Hematopoietic multipotent progenitor cell (in vitro differentiated cells): Measurements from ENCODE around the gene RAPGEF3. TPM values are rescaled to one million over a fixed set of nuclear protein-coding genes. Genes with fewer than 3 reads are reported as not detected.

Source experiments
- DNase-seq, 3 donors: peaks; one replicate each; pipeline ENCODE4 v3.0.0-alpha.2; 2011 to 2015; ENCODE audit warnings: low read depth in 2 of 3, low spot score in 2 of 3
- total RNA-seq: library from RNA; depleted of rRNA; stranded (reverse); fragments of >200 nt; gene quantifications from one replicate; pipeline ENCODE4 v1.2.3, GENCODE V29; 2012

Gene RAPGEF3
- total RNA-seq, 1 donor = 15.6 TPM

DNA sequence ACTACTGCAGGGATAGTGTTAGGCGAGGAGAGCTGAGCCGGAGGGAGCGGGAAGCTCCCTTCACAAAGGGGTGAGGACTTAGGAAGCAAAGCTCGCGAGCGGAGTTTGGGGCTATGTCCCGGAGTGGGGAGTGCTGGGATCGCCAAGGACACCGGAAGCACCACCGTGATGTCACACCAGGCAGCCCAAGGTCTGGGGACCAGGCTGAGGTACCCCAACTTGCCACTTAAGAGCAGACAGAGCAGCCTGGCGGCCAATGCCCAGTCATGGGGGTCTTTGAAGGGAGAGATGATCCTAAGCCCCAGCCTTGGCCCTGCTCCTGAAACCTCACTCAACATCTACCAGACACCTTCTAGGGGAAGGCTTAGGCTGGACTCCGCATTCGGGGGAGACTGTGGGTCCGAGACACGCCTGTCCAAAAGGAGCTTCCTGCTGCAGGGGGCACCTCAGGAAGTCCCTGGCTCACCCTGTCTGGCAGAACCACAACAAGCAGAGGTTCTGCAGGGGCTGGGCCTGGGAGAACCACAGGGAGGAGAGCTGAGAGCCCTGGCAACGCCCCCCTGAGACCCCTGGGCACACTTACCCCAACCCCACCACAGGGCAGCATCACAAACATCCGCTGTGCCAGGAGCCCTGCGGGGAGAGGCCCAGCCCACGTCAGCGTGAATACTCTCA lies 32.1 kb upstream of the RAPGEF3 start:
- no peak for DNase-seq

DNA sequence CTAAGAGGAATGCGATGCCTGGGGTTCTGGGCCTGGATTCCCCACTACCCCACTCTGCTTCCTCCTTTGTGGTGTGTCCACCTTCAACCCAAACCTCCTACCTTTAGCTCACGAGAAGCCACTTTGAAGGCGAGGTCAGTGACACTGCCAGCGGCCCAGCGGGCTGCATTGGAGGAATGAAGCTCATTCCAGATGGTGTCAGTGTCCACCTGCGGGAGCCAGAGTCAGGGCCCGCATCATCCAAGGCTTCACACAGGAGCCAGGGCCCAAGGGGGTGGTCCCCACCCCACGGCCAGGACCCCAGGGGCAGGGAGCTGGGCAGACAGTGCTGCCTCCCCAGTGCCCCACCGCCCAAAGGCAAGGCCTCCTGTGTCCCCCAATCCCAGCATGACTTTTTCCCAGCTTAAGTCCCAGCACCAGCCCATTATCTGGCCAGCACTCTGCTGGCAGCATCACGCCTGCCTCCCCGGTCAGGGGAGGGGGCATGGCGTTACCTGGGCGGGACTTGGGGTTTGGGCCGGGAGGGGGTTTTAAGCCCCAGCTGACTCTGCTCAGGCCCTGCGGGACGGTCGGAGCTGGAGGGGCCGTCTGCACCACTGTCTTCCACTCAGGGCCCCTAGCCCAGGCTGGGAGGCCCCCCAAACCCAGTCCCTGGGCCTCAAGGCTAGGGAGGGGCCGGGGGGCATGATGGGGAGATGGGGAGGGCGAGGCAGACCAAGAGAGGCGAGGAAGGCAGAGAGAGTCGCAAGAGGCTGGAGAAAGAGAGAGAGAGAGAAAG lies 31.2 kb upstream of the RAPGEF3 start:
- DNase-seq = no peak

DNA sequence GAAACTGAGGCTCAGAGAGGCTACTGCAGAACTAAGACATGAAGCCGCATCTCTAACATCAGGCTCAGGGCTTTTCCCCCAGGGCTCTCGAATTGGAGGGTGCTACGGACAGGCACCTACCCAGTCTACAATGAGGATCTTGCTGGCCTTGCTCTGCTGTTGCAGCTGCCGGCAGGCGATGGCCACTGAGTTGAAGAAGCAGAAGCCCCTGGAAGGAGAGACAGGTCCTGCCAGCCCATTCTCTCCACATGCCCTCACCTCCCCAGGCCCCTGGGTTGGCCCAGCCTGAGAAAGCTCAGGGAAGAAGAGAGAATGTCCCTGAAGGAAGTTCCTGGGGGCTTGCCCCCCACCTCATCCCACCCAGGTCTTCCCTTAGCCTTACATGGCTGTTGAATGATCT lies 30.5 kb upstream of the RAPGEF3 start:
- no peak for DNase-seq

DNA sequence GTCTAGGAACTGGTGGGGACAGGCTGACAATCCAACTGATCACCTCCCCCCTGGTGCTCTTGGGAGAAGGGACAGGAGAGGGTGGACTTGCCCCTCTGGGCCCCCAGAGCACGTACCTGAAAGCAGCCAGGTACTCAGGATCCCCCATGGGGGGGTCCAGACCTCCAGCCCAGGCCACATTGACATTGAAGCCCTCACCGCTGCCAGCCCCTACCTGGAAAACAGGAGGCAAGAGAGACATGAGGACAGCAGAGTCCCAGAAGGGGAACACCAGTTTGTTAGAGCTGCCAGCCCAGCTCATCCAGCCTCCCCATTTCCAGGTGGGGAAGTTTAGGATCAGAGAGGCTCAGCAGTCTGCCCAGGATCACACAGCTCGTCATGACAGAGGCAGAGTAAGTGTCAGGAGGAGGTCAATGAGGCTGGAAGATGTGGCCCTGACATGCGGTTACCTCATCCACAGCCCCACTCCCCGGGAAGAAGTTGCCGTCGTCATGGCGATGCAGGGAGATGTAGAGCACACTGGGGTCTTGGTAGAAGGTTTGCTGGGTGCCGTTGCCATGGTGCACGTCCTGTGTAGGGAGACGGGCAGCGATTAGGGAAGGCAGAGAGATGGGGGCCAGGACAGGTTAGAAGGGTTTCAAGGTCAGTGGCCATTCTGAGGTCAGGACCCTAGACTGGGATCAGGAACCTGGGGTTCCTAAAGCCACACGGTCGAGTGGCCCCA lies 29.1 kb upstream of the RAPGEF3 start:
- DNase-seq = no peak

DNA sequence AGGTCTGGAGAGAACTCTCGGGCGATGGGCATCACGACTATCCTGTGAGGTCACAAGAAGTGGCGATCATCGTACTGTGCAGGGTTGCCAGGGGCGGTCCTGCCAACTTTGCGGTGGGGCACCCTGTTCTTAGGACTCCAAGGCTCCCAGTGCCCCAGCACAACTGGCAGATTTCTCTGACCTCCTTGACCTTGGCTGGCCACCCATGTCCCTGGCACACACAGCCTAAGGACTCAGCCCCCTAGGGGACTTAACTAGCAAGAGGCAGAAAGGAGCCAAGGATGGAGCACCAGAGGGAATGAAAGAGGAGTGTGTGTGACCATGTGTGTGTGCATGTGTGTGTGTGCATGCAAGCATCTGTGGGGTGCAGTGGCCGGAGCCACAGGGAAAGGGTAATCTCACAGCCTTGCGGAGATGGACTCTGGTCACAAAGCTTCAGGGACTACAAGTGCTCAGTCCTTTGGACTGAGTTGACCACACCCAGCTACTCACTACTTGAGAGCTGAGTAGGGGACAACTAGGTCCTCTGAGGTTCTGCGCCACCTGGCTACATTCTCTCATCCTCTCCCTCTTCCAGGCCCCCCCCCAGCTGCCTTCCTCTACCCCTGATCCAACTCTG lies 28.1 kb upstream of the RAPGEF3 start:
- no peak for DNase-seq

DNA sequence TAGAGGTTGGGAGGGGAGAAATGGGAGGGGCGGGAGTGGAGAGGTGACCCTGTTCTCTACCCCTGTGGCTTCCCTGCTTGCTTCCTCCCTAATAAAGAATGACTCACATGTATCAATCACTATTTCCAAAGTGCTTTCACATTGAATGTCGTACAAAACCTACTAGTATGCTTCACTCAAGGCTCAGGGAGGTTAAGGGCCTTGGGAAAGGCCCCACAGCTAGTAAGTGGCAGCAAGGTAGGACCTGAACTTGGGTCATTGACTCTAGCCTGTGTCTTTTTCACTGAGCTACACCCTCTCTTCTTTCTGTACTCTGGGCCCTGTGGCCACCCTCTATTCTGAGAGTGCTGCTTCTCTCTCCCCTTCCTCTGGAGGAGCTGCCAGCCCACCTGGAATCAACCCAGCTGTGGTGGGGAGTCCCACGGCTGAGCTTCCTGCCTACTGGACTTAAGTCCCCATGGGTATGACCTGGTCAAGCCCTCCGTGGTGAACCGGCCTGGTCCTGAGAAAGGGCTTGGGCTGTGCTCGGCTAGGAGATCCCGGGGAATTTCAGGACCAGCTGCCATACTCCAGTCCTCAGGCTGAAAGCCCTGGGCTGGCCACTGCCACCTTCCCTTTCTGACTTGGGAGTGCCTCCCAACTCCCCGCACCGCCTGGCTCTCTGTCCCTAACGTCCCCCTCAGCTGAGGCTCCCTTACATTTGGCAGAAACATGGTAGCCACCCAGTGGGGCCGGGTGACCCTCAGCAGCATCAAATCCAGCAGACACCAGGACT lies 27.4 kb upstream of the RAPGEF3 start:
- no peak for DNase-seq

DNA sequence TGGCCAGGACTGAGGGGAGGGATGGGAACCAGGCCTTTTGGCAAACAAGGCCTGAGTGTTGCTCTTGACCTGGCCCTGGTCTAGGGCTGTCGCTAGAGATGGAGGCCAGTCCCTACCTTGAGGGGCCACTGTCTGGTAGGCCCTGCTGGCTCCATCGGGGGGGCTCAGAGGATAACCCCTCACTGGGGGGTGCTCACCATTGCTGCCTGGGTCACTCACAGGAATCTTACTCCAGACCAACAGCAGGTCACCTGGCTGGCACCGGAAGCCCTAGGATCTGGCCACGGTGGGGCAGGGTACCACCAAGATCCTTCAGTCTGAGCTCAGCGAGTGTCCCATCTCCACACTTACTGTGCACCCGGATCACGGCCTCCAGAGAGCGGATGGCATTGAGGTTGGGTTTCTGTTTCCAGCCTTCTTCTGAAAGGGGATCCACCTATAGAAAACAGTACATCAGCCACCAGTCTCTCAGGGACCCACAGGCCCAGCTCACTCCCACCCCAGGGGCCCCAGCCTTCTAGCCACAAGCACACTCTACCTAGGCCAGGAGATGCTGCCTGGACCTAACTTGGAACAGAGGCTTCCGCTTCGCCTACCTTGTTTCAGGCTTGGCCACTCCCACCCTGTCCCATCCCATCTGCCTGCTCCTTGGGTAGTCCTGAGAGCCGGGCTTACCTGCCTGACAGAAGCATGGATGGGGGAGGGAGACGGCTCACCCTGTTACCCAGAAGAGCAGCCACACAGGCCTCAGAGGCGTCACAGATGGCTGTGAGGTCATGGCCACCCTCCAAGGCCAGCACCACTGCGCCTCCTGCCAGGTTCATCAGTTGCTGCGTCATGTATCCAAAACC lies 26.6 kb upstream of the RAPGEF3 start:
- no peak for DNase-seq

DNA sequence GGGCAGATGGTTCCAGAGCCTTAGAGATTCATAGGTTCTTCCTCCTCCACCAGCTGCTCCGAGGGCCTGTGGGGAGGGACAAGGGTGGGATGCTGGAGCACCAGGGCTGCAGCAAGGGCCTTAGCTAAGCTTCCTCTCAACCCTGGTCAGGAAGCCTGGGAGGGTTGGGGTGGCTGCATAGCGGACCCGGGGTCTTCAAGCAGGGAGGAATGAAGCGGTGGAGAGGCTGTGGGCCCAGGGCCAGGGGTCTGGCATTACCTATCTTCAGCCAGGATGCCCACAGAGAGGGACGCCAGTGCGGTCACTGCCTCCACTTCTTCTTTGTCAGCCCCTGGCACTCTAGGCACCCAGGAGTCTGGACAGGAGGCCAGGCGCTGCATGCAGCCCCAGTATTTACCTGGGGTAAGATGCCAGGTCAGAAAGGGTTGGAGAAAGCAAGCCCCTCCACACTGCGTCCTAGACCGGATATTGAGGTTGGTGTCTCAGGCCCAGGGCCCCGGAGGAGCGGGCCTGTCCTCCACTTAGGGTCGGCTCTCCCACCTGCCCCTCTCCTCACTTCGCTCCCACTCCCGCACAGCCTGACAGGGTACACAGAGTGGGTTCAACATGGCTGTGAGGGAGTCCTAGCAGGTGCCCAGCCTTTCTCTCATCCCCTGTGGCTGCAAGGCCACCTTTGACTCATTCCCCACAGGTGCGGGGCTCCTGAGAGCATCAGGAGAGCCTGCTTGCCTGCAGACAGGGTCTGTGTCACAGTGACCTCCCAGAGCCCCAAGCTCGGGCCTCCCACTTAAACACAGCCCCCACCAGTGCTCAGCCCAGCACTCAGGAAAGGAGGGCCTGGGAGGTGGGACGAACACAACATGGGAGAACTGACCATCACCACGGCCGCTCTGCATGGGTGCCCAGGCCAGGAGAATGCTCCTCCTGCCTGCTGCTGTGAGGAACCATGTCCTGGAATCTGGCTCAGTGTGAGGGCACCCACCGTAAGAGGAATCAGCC lies 25.4 kb upstream of the RAPGEF3 start:
- no peak for DNase-seq

DNA sequence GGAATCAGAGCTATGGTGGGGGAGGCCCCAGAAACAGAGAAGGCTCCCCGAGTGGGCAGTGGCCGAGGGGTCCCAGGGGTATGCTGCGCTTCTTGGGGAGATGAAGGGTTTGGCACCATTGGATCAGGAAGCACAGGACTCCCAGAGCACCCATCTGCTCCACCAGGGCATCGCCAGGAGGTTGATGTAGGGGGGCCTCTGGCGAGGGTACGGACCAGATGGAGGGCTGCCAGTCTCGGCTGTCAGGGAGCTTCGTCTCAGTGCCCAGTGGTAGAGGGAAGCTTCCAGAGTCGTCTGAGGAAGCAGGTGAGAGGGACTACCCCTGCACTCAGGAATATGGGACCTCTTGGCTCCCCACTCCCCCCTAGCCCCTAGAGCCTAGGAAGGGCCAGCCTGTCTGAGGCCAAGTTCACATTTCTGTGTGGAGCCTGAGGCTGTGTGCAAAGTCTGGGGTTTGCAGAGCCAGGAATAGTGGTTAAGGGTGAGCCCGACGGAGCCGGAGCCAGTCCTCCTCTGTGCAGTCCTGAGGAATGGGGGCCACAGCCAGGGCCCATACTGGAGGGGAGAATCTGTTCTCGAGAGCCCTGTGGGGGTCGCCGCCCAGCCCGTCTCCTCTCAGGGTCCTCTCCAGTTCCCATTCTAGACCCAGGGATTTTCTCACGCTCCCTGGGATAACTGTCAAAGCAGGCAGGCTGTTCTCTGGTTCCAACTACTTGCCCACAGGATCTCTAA lies 24.5 kb upstream of the RAPGEF3 start:
- DNase-seq = no peak

DNA sequence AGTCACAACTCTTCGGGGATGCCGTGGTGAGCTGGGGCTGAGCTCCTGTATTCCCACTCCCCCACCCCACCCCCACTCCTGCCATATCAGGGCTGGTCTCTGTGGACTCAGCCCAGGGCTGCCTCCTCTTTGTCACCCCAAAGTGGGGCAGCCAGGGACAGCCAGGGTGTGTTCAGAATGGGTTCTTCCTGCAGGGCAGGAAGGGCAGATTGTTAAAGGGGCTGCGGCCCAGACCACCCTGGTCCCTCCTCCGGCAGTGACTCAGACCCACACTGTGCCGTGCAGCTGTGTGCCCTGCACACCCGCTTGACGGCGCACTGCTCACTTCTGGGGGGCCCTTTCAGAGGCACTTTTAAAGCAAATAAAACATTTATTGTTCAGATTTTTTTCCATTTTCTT lies 23.7 kb upstream of the RAPGEF3 start:
- no peak for DNase-seq

DNA sequence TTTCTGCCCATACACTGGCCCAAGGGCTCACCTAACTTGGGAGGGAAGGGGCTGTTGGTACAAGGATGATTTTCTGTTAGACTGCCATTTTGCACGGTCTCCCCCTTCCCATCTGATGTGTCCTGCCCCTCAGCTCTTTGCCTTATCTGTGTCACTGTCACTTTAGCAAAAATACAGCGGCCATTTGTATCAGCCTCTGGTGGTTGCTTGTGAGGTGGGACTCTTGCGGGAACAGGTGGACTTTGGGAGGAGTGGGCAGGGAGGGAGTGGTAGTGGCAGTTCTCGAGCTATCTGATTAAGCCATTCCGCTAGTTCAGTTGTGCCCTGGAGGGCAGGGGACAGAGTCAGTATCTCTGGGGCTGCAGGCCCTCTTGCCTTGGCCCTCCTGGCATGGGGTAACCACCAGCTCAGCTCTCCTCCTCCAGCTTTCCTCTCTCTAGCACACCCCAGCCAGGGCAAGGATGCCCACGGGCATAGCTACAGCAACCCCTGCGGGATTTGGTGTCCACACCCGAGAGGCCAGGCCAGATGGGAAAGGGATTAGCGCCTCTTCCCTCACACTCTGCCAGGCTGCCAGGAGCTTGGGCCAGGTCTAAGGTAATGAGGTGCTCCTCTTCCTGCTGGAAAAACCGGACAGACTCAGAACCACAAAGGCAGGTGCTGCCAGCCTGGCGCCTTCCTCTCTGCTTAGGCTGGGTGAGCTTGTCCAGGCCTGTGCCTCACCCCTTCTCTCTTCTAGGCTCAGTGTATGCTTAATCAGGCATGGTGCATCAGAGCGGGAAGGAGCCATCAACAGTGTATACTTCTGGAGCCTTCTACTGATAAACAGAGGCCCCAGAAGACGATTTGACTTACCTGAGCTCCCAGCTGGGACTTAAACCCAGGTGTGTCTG lies 23.0 kb upstream of the RAPGEF3 start:
- DNase-seq = no peak

DNA sequence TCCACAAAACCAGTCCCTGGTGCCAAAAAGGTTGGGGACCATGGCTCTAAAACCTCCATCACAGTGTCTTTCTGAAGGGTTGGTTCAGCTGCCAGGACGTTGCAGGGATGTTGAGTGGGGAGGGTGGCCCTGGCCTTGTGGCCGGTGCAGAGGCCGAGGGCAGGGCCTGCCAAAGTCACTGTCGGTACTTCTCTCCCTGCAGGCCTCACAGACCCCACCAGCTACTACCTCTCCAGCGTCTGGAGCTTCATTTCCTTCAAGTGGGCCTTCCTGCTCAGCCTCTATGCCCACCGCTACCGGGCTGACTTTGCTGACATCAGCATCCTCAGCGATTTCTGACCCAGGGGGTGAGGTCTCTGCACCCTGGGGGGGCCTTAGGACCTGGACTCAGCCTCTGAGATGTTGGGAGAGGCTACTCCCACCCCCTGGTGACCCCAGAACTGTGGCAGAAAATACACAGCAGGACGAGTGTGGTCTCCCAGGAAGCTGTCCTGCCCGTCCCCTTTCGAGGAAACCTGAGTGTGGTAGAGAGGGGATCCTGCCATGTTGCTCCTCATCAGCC lies 21.3 kb upstream of the RAPGEF3 start:
- DNase-seq = no peak

DNA sequence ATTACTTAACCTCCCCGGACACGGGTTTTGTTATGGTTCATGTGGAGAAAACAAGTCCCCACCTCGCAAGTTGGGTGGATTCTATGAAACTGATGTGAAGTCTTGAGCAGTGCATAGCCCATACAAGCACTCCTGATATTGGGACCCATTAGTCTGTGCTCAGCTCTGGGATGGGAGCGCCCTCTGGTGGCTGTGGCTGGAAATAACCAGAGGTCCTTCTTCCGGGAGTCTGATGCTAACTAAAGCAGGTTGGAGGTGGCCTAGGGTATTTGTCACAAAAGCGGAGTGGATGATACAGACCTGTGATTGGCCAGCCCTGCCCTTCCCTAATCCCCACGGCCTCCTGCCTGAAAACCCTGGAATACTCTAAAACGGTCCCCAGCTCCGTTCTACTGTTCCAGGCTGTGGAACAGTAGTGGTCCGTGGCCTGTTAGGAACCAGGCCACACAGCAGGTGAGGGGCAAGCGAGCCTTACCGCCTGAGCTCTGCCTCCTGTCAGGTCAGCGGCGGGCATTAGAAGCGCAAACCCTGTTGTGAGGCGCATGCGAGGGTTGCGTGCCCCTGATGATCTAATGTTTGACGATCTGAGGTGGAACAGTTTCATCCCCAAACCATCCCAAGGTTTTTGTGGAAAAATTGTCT lies 20.7 kb upstream of the RAPGEF3 start:
- DNase-seq = peak; percentile 83 to 94 (median 84)

DNA sequence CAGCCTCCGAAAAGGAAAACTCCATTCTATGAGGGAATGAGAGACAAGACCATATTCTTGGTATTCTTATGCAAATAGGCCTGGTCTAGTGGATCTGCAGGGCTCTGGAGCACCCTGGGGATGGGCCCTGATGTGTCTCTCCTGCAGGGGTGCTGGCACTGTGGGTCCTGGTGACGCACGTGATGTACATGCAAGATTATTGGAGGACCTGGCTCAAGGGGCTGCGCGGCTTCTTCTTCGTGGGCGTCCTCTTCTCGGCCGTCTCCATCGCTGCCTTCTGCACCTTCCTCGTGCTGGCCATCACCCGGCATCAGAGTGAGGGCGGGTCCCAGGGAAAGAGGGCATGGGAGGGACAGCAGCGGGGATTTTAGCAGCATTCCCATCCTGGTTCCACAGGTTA lies 20.2 kb upstream of the RAPGEF3 start:
- DNase-seq = no peak

DNA sequence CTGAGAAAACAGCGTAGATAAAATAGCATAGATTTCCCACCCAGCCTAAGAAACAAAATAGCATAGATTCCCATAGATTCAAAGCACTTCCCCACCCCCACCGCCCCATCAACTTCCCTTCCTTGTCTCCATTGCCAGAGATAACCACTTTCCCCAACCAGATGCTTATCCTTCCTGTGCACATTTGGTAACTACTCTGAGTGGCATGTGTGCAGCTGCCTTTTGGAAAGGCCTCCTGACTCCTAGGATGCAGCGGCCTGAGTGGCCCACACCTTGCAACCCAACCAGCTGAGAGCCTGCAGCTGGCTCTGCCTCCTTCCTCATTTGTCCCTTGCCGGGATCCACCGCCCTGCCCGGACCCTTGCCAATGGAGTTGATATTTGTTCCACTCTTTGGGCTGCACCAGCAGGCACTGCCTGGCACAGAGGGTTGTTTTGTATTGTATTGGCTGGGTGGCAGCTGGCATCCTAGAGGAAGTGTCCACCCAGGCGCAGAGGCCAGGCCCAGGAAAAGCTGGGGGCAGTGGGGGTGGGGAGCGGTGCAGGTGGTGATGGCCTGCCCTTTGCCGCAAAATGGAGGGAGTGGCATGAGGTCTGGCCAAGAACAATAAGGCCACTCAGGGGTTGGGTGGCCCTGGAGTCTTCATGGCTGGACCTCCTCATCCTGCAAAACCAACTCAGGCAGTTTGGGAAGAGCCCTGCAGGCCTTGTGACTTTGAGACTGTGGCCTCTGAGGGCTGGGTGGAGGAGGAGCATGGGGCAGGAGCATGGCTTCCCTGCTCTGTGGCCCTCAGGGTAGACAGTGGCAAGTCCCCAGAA lies 19.3 kb upstream of the RAPGEF3 start:
- DNase-seq = peak in 2 of 3 donors; percentile 64 to 88
